Measurements from ENCODE around the gene METTL15.

DNA sequence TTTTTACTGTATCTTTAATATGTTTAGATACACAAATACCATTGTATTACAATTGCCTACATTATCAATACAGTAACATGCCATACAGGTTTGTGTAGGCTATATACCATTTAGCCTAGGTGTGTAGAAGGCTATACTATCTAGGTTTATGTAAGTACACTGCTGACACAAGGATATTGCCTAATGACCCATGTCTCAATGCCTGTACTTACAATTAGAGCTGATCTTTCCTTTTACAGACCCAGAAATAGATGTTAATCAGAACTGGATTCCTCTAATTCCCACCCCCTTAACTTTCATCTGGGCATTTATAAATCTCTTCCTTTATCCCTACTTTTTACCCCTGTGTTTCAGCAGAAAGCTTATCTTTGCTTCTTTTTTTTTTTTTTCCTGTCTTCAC lies 229.5 kb downstream of the METTL15 start:
- TF ChIP-seq, protein P1, sequence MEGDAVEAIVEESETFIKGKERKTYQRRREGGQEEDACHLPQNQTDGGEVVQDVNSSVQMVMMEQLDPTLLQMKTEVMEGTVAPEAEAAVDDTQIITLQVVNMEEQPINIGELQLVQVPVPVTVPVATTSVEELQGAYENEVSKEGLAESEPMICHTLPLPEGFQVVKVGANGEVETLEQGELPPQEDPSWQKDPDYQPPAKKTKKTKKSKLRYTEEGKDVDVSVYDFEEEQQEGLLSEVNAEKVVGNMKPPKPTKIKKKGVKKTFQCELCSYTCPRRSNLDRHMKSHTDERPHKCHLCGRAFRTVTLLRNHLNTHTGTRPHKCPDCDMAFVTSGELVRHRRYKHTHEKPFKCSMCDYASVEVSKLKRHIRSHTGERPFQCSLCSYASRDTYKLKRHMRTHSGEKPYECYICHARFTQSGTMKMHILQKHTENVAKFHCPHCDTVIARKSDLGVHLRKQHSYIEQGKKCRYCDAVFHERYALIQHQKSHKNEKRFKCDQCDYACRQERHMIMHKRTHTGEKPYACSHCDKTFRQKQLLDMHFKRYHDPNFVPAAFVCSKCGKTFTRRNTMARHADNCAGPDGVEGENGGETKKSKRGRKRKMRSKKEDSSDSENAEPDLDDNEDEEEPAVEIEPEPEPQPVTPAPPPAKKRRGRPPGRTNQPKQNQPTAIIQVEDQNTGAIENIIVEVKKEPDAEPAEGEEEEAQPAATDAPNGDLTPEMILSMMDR (IDR thresholded peaks at IDR 0.05), result no peak
- no peak for TF ChIP-seq POLR2AphosphoS5 (IDR thresholded peaks at IDR 0.05)
